ENCODE measurements around the gene SMARCA4.

SMARCA4 gene

GRCh38 chr19:11106477-11106876 is 145.6 kb downstream of the SMARCA4 start:
- no peak for DNase-seq

GRCh38 chr19:11108746-11109145 is 147.9 kb downstream of the SMARCA4 start:
- no peak for DNase-seq

GRCh38 chr19:11111117-11111770 is 150.4 kb downstream of the SMARCA4 start:
- DNase-seq = no peak

GRCh38 chr19:11111771-11112144 is 150.9 kb downstream of the SMARCA4 start:
- DNase-seq = no peak
